Measurements from ENCODE around the gene NEK11. TPM values are rescaled to one million over a fixed set of nuclear protein-coding genes. Genes with fewer than 3 reads are reported as not detected.
"Not testable (repeated sequence)": the region's sequence is repeated elsewhere in the genome, so short reads cannot be mapped to it uniquely, and the experiment has no call there.

Gene NEK11
- total RNA-seq, 1 experiment from 2014 or later = 3.5 TPM

GRCh38 chr3:131374741-131375140 is 348.1 kb downstream of the NEK11 start:
- in situ Hi-C loops (cut with HindIII; ENCODE audit: low sequenced_read_pairs) = no loop called here
- DNase-seq (ENCODE audit: low spot score) = no peak

DNA sequence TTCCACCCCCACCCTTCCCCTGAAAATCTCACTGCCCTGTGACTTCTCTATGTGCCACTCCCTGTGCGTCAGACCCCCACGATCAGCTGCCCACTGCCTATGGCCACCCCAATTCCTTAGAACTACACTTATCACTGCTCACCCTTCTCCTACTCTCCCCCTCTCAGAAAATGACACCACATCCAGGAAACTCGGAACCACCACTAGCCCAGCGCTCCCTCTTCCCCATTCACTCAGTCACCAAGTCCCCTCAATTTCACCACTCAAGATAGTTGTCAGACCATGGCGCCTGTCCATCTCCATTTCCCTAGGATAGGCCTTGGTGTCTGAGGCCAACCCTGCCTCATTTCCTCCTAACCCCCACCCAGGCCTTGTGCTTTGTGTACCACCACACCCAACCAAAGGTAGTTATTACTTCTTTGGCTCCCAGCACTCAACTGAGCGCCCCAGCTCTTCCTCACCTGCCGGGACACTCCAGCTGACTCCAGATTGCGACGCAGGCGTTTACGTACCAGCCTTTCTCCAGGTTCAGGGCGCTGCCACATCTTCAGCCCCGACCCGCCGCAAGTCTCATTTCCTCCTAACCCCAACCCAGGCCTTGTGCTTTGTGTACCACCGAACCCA is 354.3 kb downstream of the NEK11 start:
- in situ Hi-C loops (cut with HindIII; ENCODE audit: low sequenced_read_pairs); DNase-seq (ENCODE audit: low spot score): not testable (repeated sequence)

GRCh38 chr3:131381445-131382291 is 355.0 kb downstream of the NEK11 start, which contains the start of gene NUDT16:
Gene NUDT16, plus strand, starts transcription at chr3:131381774. Its CDS starts 31 bp downstream, at chr3:131381805.
- in situ Hi-C loops (cut with HindIII; ENCODE audit: low sequenced_read_pairs) = no loop called here
- DNase-seq (ENCODE audit: low spot score) = peak; percentile 99

GRCh38 chr3:131386429-131387165 is 359.9 kb downstream of the NEK11 start:
- in situ Hi-C loops (cut with HindIII; ENCODE audit: low sequenced_read_pairs) = no loop called here
- peak; percentile 19 for DNase-seq (ENCODE audit: low spot score)

GRCh38 chr3:131387796-131388489 is 361.3 kb downstream of the NEK11 start:
- no peak for DNase-seq (ENCODE audit: low spot score)
- in situ Hi-C loops (cut with HindIII; ENCODE audit: low sequenced_read_pairs) = no loop called here

DNA sequence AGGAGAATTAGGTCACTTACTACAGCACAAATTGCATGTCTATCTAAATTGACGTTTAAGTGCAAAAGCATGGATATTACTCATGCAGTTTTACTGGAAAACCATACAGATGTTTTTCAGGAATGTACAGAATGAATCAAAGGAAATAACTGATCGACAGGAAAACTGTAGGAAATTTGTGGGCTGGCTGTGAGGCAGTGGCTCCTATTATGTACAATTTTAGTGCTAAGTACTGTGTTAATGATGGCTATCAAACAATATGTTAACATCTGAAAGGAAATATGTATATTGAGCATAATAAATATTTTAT is 361.8 kb downstream of the NEK11 start:
- in situ Hi-C loops (cut with HindIII; ENCODE audit: low sequenced_read_pairs) = no loop called here
- DNase-seq (ENCODE audit: low spot score) = no peak

DNA sequence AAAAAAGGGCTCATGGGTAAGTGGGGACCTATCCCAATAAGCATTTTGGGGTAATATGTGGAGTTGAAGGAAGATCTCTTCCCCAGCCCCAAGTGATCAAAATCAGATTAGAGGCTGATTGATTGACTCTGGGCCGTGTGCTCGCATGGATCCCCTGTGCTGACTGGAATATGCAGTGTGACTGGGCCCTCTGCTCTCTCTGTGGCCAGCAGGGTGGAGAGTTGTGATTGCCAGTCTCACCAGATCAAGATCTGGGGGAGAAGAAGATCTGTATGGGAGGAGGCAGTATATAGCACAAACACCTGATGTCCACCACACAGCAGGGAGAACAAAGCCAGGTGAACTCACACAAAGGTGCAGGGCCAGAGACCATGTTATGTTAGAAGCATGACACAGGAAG is 363.7 kb downstream of the NEK11 start:
- DNase-seq (ENCODE audit: low spot score) = no peak
- in situ Hi-C loops (cut with HindIII; ENCODE audit: low sequenced_read_pairs) = no loop called here

- in situ Hi-C loops (cut with HindIII; ENCODE audit: low sequenced_read_pairs) = no loop called here
These were observed 366.4 kb downstream of the NEK11 start for GRCh38 chr3:131393051-131393450.

DNA sequence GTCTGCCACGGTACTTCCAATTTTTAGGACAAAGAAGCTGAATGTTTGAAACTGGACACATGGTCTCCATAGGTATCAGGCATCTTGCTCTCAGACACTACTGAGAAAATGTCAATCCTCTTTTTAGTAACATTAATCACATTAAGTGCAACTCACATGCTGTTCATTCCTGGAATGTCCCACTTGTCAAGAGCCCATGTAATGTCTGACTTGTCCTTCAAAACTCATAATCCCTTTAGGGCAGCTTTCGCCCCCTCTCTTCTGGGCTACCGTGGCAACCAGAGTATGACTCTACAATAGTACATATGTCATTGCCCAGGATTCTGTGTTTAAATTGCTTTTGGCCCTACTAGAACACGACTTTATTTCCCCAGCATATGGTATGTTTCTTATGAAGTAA is 367.2 kb downstream of the NEK11 start:
- DNase-seq (ENCODE audit: low spot score) = no peak
- in situ Hi-C loops (cut with HindIII; ENCODE audit: low sequenced_read_pairs) = no loop called here

More at GRCh38 chr3:131393051-131393450, 366.4 kb downstream of the NEK11 start:
- DNase-seq (ENCODE audit: low spot score) = no peak

DNA sequence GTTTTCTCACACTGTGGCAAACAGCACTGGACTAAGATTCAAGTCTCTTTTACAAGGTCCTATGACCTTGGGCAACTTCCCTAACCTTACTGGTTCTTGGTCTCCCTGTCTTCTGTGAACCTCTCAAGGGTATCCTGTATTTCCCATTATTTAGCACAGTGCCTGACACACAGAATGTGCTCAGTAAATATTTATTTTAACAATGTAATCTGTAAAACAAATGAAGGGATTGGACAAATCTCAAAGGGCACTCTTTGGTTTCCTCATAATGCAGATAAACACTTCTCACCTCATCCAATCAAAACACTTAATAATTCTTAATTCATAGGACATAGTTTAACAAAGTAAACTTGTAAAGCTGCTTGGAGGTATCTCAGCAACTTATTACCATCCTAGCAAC is 367.7 kb downstream of the NEK11 start:
- in situ Hi-C loops (cut with HindIII; ENCODE audit: low sequenced_read_pairs) = no loop called here
- DNase-seq (ENCODE audit: low spot score) = no peak

DNA sequence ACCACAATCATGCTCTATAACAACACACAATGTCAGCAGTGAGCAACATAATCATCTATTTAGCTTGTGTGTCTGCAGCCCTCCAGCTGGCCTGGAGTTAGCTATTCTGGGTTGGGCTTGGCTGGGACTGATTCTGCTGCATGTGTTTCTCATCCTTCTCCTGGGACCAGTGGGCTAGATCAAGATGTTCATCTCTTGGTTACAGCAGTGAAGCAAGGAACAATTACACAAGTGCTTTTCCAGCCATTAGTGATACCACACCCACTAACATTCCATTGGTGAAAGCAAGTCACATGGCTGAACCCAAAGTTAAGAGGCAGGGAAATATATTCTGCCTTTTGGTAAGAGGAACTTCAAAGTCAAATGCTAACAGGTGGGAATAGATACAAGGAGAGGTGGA is 369.5 kb downstream of the NEK11 start:
- in situ Hi-C loops (cut with HindIII; ENCODE audit: low sequenced_read_pairs) = no loop called here
- no peak for DNase-seq (ENCODE audit: low spot score)

- in situ Hi-C loops (cut with HindIII; ENCODE audit: low sequenced_read_pairs) = no loop called here
- DNase-seq (ENCODE audit: low spot score) = no peak
These were observed 371.2 kb downstream of the NEK11 start for GRCh38 chr3:131397889-131398288.

Other genes starting within 250 kb of the NEK11 start
- 16.5 and 34.6 TPM in 2 replicates for gene ATP2C1, start 132.8 kb upstream of the NEK11 start, total RNA-seq (2014; rRNA removed; shearing (Covaris generic))
- 4.0 and 6.4 TPM in 2 replicates for gene ASTE1, start 52 bp upstream of the NEK11 start, total RNA-seq (2014; rRNA removed; shearing (Covaris generic))

Data from G401 (cell line).